Mesodermal cell (in vitro differentiated cells): ENCODE results near the gene SAAL1.

ENCODE experiments used
- H3K27ac ChIP-seq: 2 replicates; pipeline ENCODE4 v1.7.0; 2013; ENCODE audit warnings: mild to moderate bottlenecking, low read depth, low read length, moderate library complexity; ENCODE audit not compliant: severe bottlenecking
- H3K36me3 ChIP-seq: 2 replicates; pipeline ENCODE4 v1.7.1; 2013; ENCODE audit warnings: mild to moderate bottlenecking, low read length, moderate library complexity; ENCODE audit not compliant: control insufficient read depth, insufficient read depth
- H3K4me1 ChIP-seq: one replicate; pipeline ENCODE4 v1.7.1; 2013; ENCODE audit warnings: mild to moderate bottlenecking, low read length; ENCODE audit not compliant: insufficient read depth, control insufficient read depth, poor library complexity, severe bottlenecking
- H3K4me3 ChIP-seq: 2 replicates; pipeline ENCODE4 v1.7.0; 2013; ENCODE audit warnings: low read length, control low read depth, mild to moderate bottlenecking; ENCODE audit not compliant: insufficient read depth, poor library complexity, severe bottlenecking; ENCODE audit errors: extremely low read depth
- H3K9me3 ChIP-seq: 2 replicates; pipeline ENCODE4 v1.7.1; 2013; ENCODE audit warnings: mild to moderate bottlenecking, low read length, moderate library complexity; ENCODE audit not compliant: control insufficient read depth
- WGBS, 2 experiments: methylation state at CpG; one replicate each; pipeline ENCODE4 v1.1.5; 2013; ENCODE audit warnings: missing lambda C conversion rate in 2 of 2; ENCODE audit not compliant: insufficient coverage in 2 of 2; 5-methylcytosine and 5-hydroxymethylcytosine counted together

SAAL1 gene

DNA sequence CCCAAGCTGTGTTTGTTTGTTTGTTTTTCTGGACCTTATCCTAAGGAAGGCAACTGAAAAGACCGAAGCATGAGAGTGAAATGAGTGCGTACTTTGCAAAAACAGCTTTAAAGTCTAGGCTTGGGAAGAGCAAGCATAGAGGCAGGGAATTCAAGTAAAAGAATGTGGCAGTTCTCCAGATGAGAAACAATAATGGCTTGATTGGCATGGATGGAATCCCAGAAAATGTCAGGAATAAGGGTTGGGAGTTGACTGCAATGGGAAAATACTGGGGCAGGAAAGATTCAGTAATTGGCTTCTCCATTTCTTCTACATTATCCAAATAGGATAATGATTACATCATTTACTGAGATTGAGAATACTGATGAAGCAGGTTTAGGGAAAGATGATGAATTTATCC lies 17.5 kb downstream of the SAAL1 start:
- Histone ChIP-seq H3K4me1 (no peaks in the 10 kb centered on the region), H3K9me3 (no peaks in the 10 kb centered on the region), H3K27ac (no peak overlapping the region), H3K36me3 (peaks cover 76% of the 10 kb centered on the region), H3K4me3 (no peak overlapping the region)
- 89 to 100% methylated on average over 2 of the region's 2 CpGs for WGBS, 2 experiments

DNA sequence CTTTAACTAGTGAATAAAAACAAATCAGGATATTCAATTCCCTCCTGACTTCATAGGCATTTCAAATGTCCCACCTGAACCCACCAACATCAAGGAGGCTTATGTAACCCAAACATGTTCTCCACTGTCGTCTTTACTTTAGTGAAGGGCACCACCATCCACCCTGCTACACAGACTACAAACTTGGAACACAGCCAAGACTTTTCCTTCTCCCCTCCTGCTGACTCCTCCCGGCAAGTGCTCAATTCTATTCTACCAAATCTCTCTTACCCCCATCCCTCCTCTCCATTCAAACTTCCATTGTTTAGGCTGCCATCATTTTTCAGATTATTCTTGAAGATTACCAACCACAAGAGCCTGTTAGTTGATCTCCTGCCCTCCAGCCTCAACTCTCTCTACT lies 24.3 kb downstream of the SAAL1 start:
- Histone ChIP-seq H3K4me3 (no peak overlapping the region), H3K4me1 (no peaks in the 10 kb centered on the region), H3K27ac (no peak overlapping the region), H3K9me3 (no peaks in the 10 kb centered on the region), H3K36me3 (peaks cover 56% of the 10 kb centered on the region)
- 94 to 97% methylated on average over 2 of the region's 2 CpGs for WGBS, 2 experiments

GRCh38 chr11:18080451-18080850 lies 25.4 kb downstream of the SAAL1 start:
- Histone ChIP-seq H3K4me1 (no peaks in the 10 kb centered on the region), H3K4me3 (no peak overlapping the region), H3K9me3 (no peaks in the 10 kb centered on the region), H3K27ac (no peak overlapping the region), H3K36me3 (peaks cover 48% of the 10 kb centered on the region)
- 90 to 100% methylated on average over 1 to 2 of the region's 4 CpGs for WGBS, 2 experiments

DNA sequence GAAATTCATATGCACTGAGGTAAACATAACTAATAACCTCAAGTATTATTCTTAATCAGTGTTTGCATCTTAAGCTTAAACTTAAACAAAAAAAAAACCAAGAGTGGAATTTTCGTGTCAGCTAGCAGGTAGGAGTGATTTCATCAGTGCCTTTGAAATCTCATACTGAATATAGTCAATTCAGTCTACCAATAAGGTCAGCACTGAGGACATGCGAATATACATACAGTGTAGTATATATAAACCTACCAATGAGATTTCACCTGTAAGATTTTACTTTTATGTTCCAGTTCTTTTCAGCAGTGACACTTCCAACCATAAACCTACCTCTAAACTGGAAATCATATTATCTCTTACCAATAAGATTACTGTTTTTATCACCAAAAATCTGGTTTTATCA lies 27.0 kb downstream of the SAAL1 start:
- peaks cover 5% of the 10 kb centered on the region for H3K4me1 ChIP-seq
- H3K4me3 ChIP-seq, result no peak overlapping the region
- H3K36me3 ChIP-seq, result peaks cover 44% of the 10 kb centered on the region
- no peak overlapping the region for H3K27ac ChIP-seq
- no peaks in the 10 kb centered on the region for H3K9me3 ChIP-seq
- 100% methylated on average over 2 of the region's 2 CpGs; no CpG with 5 or more reads in 1 of the 2 experiments for WGBS, 2 experiments

GRCh38 chr11:18075444-18075843 lies 30.4 kb downstream of the SAAL1 start:
- H3K4me3 ChIP-seq, result no peak overlapping the region
- WGBS, 2 experiments, result 88% methylated on average over 2 of the region's 3 CpGs; no CpG with 5 or more reads in 1 of the 2 experiments
- H3K27ac ChIP-seq, result no peak overlapping the region

DNA sequence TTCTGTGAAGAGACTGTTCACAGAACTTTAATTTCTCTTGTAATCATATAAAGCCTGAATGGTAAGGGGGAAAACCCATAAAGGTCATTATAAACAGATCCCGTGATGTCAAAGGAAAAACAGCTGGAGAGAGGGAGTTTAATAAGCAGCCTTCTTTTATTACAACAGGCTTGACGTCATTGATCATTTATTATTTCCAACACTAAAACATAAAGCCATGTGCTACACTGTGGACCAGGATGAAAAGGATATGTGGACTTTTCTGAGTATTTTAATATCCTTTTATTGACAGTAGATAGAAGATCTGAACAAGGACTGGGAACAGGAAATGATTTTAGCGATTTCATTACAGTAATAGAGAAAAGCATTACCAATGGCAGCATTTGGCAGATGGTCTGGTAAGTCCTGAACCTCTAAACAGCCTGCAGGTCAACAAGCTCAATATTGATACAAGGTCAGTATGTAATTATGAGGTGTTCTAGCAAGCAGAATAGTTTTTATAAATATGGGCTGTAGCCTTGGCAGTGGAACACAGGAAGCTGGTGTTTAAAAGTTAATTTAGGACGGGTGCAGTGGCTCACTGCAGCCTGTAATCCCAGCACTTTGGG lies 34.7 kb downstream of the SAAL1 start:
- Histone ChIP-seq H3K4me3 (no peak overlapping the region), H3K4me1 (peaks cover 5% of the 10 kb centered on the region), H3K36me3 (peaks cover 22% of the 10 kb centered on the region), H3K27ac (no peak overlapping the region), H3K9me3 (no peaks in the 10 kb centered on the region)
- 63 to 100% methylated on average over 1 to 3 of the region's 4 CpGs for WGBS, 2 experiments

More at GRCh38 chr11:18075444-18075843, 30.4 kb downstream of the SAAL1 start:
- H3K36me3 ChIP-seq, result peaks cover 36% of the 10 kb centered on the region
- H3K9me3 ChIP-seq, result no peaks in the 10 kb centered on the region
- peaks cover 5% of the 10 kb centered on the region for H3K4me1 ChIP-seq

DNA sequence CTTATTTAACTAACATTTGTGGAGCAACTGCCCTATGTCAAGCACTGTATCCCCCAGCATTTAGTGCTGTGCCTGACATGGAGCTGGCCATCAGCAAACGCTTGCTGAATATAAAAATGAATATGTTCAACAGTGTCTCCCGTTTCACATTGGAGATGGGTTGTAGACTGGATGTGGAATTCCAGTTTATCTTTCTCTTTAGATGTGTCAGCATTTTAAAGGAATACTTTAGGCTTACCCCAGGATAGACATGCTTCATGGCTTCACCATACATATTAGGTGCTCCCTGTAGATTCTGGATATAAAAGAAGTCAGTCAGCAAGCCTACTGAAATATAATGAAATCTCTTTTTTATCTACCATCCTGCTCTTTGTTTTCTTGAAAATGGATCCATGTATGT lies 38.5 kb downstream of the SAAL1 start:
- Histone ChIP-seq H3K27ac (no peak overlapping the region), H3K9me3 (no peaks in the 10 kb centered on the region), H3K4me3 (no peak overlapping the region), H3K4me1 (no peaks in the 10 kb centered on the region), H3K36me3 (peaks cover 9% of the 10 kb centered on the region)
- 100% methylated on average over 2 of the region's 2 CpGs; no CpG with 5 or more reads in 1 of the 2 experiments for WGBS, 2 experiments

DNA sequence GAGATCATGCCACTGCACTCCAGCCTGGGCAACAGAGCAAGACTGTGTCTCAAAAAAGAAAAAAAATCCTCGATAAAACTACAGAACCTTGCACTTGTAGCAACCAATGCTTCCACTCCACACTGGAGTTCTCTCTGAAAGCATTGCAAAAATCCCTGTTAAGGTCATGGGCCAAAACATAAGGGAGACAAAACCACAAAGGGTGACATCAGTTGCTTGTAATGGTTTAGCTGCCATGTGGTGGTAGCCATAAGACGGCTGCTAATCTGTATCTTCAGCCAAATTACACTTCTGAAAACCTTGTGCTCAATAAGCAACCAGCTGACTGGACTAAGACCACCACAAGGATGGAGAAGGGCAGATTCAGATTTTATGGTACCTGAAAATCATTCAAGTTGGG lies 39.3 kb downstream of the SAAL1 start:
- WGBS, 2 experiments, result 100% methylated on average over 1 of the region's 2 CpGs
- peaks cover 9% of the 10 kb centered on the region for H3K36me3 ChIP-seq
- no peaks in the 10 kb centered on the region for H3K4me1 ChIP-seq
- no peak overlapping the region for H3K4me3 ChIP-seq
- H3K9me3 ChIP-seq, result no peaks in the 10 kb centered on the region
- H3K27ac ChIP-seq, result no peak overlapping the region

- Histone ChIP-seq H3K4me3 (no peak overlapping the region), H3K9me3 (no peaks in the 10 kb centered on the region), H3K4me1 (no peaks in the 10 kb centered on the region), H3K36me3 (peaks cover 6% of the 10 kb centered on the region), H3K27ac (no peak overlapping the region)
- 96 to 99% methylated on average over 5 to 8 of the region's 8 CpGs for WGBS, 2 experiments
Measured at GRCh38 chr11:18065572-18065971, 40.3 kb downstream of the SAAL1 start.

DNA sequence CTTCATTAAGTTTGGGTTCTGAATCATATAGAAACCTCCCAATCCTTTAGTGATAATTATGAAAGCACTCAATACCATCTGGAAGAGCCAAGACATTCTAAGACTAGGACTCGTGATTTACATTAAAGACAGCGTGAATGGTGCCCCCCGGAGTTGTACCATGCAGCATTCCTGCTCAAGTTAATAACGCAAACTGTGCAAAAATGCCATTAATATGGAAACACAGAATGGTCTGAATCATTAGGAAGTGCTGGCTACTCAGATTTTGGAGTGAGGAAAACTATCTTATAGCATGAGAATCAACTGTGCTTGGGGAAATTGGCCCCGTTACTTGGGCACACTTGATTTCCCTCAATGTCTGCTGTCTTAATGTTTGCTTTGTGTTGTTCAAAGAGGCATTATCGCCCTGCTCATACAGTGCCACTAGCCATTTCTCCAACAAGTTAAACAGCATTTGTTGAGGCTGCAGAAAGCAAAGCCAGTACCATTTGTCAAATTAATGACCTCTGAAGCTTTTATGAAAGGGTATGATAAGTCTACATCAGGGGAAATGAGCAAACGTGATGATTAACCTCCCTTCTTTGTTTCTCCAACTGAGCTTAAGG lies 41.3 kb downstream of the SAAL1 start:
- Histone ChIP-seq H3K4me3 (no peak overlapping the region), H3K4me1 (no peaks in the 10 kb centered on the region), H3K27ac (no peak overlapping the region), H3K9me3 (no peaks in the 10 kb centered on the region), H3K36me3 (peaks cover 1% of the 10 kb centered on the region)
- WGBS, 2 experiments, result 88 to 95% methylated on average over 5 of the region's 7 CpGs

- Histone ChIP-seq H3K9me3 (no peaks in the 10 kb centered on the region), H3K27ac (no peak overlapping the region), H3K4me1 (no peaks in the 10 kb centered on the region), H3K36me3 (no peaks in the 10 kb centered on the region), H3K4me3 (no peak overlapping the region)
- WGBS, 2 experiments, result 92 to 95% methylated on average over 1 to 4 of the region's 4 CpGs
Measured at GRCh38 chr11:18063862-18064434, 41.9 kb downstream of the SAAL1 start.
